Measurements from ENCODE around the gene GTF3C6.

Gene GTF3C6, protein sequence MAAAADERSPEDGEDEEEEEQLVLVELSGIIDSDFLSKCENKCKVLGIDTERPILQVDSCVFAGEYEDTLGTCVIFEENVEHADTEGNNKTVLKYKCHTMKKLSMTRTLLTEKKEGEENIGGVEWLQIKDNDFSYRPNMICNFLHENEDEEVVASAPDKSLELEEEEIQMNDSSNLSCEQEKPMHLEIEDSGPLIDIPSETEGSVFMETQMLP

DNA sequence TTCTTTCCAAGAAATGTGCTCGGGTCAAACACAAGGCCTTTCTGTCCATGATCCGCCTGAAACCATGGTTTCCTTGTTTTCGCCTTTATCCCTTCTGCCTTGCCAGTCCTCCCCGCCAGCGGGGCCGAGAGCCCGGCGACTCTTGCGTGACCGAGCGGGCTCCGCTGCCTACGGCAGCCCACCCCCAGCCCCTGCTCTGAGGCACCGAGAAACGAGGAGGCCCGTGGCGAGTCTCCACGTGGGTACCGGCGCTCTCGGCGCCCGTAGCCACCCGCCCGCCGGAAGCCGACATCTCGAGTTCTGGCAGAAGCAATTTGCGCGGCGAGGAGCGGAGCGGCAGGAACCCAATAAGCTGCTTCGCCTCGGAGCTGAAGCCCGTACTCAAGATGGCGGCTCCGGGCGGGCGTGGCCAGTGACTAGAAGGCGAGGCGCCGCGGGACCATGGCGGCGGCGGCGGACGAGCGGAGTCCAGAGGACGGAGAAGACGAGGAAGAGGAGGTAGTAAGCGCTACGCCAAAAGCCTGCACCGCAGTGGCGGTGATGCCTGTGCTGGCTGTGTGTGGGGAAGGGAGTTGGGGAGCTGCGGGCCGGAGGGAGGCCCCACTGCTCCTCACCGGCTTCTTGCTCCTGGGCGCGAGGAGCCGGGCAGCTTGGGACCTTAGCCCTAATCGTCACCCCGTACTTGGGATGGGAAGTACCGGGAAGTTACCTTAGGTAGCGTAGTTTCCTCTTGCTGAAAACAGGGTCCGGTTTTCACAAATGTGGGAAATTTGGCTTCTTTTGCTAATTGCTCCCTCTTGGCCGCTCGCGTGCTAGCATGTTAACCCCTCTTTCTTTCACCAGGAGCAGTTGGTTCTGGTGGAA, at the start of gene GTF3C6:
Gene GTF3C6 (plus strand): TSS at position 378 of the 864 bp plus-strand sequence. CDS start 64 bp downstream, at position 442.
- no peaks in the 10 kb centered on the region for H3K27me3 Mint-ChIP-seq
- peak within 1 kb of the TSS; percentile 98 for H3K4me3 Mint-ChIP-seq
- no peaks in the 10 kb centered on the region for H3K9me3 Mint-ChIP-seq
- peaks cover 5% of the 10 kb centered on the region for H3K4me1 Mint-ChIP-seq
- peaks cover 10% of the 10 kb centered on the region for H3K36me3 Mint-ChIP-seq
- H3K27ac Mint-ChIP-seq, result peak within 1 kb of the TSS; percentile 97
- ATAC-seq (ENCODE audit: low read depth), result peak; percentile 97
- peak; percentile 83 to 88 for DNase-seq (ENCODE audit: low spot score in 2 of 2)

- no peak overlapping the region for H3K27ac Mint-ChIP-seq
- DNase-seq (ENCODE audit: low spot score in 2 of 2), result no peak
- no peak for ATAC-seq (ENCODE audit: low read depth)
- H3K4me1 Mint-ChIP-seq, result peaks cover 6% of the 10 kb centered on the region
- no peaks in the 10 kb centered on the region for H3K36me3 Mint-ChIP-seq
- H3K9me3 Mint-ChIP-seq, result no peaks in the 10 kb centered on the region
- peaks cover 2% of the 10 kb centered on the region for H3K27me3 Mint-ChIP-seq
- no peak overlapping the region for H3K4me3 Mint-ChIP-seq
Measured at GRCh38 chr6:110930781-110931180, 27.7 kb upstream of the GTF3C6 start.

GRCh38 chr6:110933912-110934311, 24.6 kb upstream of the GTF3C6 start:
- Mint-ChIP-seq H3K9me3 (no peaks in the 10 kb centered on the region), H3K27ac (no peak overlapping the region), H3K36me3 (no peaks in the 10 kb centered on the region), H3K4me3 (no peak overlapping the region), H3K4me1 (peaks cover 6% of the 10 kb centered on the region), H3K27me3 (no peaks in the 10 kb centered on the region)
- DNase-seq (ENCODE audit: low spot score in 2 of 2), result no peak
- ATAC-seq (ENCODE audit: low read depth), result no peak

- no peak overlapping the region for H3K4me3 Mint-ChIP-seq
- no peak for ATAC-seq (ENCODE audit: low read depth)
- H3K4me1 Mint-ChIP-seq, result peaks cover 6% of the 10 kb centered on the region
- H3K9me3 Mint-ChIP-seq, result no peaks in the 10 kb centered on the region
- no peak overlapping the region for H3K27ac Mint-ChIP-seq
- no peaks in the 10 kb centered on the region for H3K36me3 Mint-ChIP-seq
- no peak for DNase-seq (ENCODE audit: low spot score in 2 of 2)
- H3K27me3 Mint-ChIP-seq, result no peaks in the 10 kb centered on the region
Measured at GRCh38 chr6:110934381-110934898, 24.1 kb upstream of the GTF3C6 start.

GRCh38 chr6:110935171-110935570, 23.3 kb upstream of the GTF3C6 start:
- no peaks in the 10 kb centered on the region for H3K27me3 Mint-ChIP-seq
- no peak for ATAC-seq (ENCODE audit: low read depth)
- H3K36me3 Mint-ChIP-seq, result no peaks in the 10 kb centered on the region

DNA sequence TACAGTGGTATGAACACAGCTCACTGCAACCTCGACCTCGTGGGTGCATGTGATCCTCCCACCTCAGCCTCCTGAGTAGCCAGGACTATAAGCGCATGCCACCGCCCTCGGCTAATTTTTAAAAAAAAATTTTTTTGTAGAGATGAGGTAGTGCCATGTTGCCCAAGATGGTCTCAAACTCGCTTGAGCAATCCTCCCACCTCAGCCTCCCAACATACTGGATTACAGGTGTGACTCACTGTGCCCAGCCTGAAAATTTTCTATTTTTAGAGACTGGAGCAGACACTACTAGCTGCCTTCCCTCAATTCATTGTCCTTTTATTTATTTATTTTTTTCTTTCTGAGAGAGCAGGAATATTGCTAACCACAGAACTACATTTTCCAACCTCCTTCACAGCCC, 20.3 kb upstream of the GTF3C6 start:
- Mint-ChIP-seq H3K4me3 (no peak overlapping the region), H3K27me3 (no peaks in the 10 kb centered on the region), H3K9me3 (no peaks in the 10 kb centered on the region), H3K4me1 (peaks cover 6% of the 10 kb centered on the region), H3K27ac (no peak overlapping the region), H3K36me3 (no peaks in the 10 kb centered on the region)
- no peak for DNase-seq (ENCODE audit: low spot score in 2 of 2)
- no peak for ATAC-seq (ENCODE audit: low read depth)

More at GRCh38 chr6:110935171-110935570, 23.3 kb upstream of the GTF3C6 start:
- Mint-ChIP-seq H3K27ac (no peak overlapping the region), H3K4me3 (no peak overlapping the region), H3K9me3 (no peaks in the 10 kb centered on the region), H3K4me1 (peaks cover 6% of the 10 kb centered on the region)
- no peak for DNase-seq (ENCODE audit: low spot score in 2 of 2)

DNA sequence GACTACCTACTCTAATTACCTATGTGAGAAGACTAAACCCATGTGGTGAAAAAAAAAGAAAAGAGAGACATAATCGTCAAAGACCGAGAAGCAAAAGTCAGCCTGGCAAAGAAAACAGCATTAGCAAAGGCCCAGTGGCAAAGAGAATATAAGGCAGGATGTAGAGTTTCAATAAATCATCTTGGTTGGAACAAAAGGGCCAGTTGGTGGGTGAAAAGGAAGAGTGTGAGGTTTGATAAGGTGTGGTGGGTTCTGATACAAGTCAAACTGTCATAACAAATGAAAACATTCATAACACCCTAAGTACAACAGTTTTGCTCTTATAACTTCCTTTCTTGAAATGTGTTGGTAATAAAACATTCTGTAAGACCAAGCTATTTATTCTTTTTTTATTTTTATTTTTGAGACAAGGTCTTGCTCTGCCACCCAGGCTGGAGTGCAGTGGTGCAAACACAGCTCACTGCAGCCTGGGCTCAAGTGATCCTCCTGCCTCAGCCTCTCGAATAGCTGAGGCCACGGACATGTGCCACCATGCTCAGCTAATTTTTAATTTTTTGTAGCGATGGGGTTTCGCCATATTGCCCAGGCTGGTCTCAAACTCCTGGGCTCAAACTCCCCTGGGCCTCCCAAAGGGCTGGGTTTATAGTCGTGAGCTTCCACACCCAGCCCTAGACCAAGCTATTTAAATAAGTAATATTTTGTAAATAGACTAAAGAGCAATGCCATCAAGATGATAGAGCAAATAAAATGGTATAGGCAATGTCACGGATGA, 18.9 kb upstream of the GTF3C6 start:
- Mint-ChIP-seq H3K4me1 (peaks cover 3% of the 10 kb centered on the region), H3K4me3 (no peak overlapping the region), H3K36me3 (no peaks in the 10 kb centered on the region), H3K27me3 (no peaks in the 10 kb centered on the region), H3K9me3 (no peaks in the 10 kb centered on the region), H3K27ac (no peak overlapping the region)
- ATAC-seq (ENCODE audit: low read depth) (no peak), DNase-seq (ENCODE audit: low spot score in 2 of 2) (no peak)

DNA sequence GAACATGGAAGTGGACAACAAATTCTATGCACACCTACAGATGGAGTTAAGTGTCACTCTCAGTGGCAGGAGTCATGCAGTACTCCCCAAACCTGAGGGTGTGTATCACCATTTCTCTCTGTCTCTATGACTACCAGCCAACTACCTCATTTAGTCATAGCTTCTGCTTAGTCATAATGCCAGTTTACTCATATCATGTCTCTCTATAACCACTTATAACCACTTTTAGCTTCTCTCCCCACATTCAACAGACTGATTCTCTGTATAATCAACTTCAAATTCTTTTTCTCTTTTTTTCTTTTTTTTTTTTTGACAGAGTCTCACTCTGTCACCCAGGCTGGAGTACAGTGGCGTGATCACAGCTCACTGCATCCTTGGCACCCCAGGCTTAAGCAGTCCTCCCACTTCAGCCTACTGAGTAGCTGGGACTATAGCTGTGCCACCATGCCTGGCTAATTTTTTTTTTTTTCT, 13.8 kb upstream of the GTF3C6 start:
- Mint-ChIP-seq H3K4me1 (peaks cover 3% of the 10 kb centered on the region), H3K9me3 (no peaks in the 10 kb centered on the region), H3K27me3 (no peaks in the 10 kb centered on the region), H3K27ac (no peak overlapping the region), H3K4me3 (no peak overlapping the region), H3K36me3 (no peaks in the 10 kb centered on the region)
- no peak for DNase-seq (ENCODE audit: low spot score in 2 of 2)
- ATAC-seq (ENCODE audit: low read depth), result peak; percentile 98

DNA sequence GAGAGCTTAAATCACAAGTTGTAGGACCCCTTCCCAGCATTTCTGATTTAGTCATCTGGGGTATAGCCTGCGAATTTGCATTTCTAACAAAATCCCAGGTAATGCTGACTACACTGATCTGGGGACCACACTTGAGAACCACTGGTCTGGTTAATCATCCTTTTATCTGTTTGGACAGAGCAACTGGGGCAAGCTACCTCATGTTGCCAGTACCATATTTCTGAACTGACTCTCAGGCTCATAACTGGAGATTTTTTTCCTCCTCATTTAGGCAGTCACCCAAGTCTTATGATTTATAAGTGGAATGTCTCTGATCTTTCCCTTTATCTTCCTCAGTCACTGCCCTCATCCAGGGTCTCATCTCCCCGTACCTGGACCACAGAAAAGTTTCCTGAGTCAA, 12.0 kb upstream of the GTF3C6 start:
- Mint-ChIP-seq H3K4me3 (no peak overlapping the region), H3K27ac (no peak overlapping the region), H3K36me3 (no peaks in the 10 kb centered on the region), H3K4me1 (peaks cover 3% of the 10 kb centered on the region), H3K27me3 (no peaks in the 10 kb centered on the region), H3K9me3 (no peaks in the 10 kb centered on the region)
- no peak for ATAC-seq (ENCODE audit: low read depth)
- DNase-seq (ENCODE audit: low spot score in 2 of 2), result no peak

DNA sequence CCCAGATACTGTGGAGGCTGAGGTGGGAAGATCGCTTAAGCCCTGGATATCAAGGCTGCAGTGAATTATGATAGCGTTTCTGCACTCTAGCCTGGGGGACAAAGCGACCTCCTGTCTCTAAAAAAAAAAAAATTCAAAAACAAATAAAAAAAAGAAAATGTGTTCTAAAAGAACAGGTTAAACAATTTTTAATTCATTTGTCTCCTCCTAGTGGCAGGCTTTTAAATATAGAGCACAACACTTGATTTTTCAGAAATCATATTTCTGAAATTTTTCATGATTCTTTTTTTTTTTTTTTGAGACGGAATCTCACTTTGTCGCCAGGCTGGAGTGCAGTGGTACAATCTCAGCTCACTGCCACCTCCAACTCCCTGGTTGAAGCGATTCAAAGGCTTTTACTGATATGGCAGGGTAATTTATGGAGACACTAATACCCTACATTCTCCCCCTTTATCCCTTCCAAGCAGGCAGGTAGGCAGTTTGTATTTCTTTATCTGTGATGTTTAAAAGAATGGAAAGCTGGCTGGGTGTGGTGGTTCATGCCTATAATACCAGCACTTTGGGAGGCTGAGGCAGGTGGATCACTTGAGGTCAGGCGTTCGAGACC, 8.7 kb upstream of the GTF3C6 start:
- no peaks in the 10 kb centered on the region for H3K27me3 Mint-ChIP-seq
- H3K27ac Mint-ChIP-seq, result no peak overlapping the region
- no peak overlapping the region for H3K4me3 Mint-ChIP-seq
- no peaks in the 10 kb centered on the region for H3K36me3 Mint-ChIP-seq
- DNase-seq (ENCODE audit: low spot score in 2 of 2), result peak in 1 of 2 donors; percentile 20
- H3K9me3 Mint-ChIP-seq, result no peaks in the 10 kb centered on the region
- peak; percentile 24 for ATAC-seq (ENCODE audit: low read depth)
- H3K4me1 Mint-ChIP-seq, result no peaks in the 10 kb centered on the region

DNA sequence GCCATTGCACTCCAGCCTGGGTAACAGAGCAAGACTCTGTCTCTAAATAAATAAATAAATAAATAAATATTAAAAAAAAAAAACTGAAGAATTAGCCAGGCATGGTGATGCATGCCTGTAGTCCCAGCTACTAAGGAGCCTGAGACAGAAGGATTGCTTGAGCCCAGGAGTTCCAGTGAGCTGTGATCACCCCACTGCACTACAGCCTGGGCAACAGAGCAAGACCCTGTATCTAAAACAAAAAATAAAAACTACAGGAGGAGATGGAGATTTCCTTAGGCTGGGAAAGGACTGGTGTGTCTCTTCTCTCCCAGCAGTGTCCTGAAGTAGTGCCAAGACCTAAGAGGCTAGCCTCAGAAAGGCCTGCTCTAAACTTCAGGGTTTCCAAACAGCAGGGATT, 8.1 kb upstream of the GTF3C6 start:
- H3K27me3 Mint-ChIP-seq, result no peaks in the 10 kb centered on the region
- H3K27ac Mint-ChIP-seq, result no peak overlapping the region
- H3K4me1 Mint-ChIP-seq, result no peaks in the 10 kb centered on the region
- H3K36me3 Mint-ChIP-seq, result no peaks in the 10 kb centered on the region
- H3K4me3 Mint-ChIP-seq, result no peak overlapping the region
- no peak for DNase-seq (ENCODE audit: low spot score in 2 of 2)
- no peaks in the 10 kb centered on the region for H3K9me3 Mint-ChIP-seq
- ATAC-seq (ENCODE audit: low read depth), result no peak

DNA sequence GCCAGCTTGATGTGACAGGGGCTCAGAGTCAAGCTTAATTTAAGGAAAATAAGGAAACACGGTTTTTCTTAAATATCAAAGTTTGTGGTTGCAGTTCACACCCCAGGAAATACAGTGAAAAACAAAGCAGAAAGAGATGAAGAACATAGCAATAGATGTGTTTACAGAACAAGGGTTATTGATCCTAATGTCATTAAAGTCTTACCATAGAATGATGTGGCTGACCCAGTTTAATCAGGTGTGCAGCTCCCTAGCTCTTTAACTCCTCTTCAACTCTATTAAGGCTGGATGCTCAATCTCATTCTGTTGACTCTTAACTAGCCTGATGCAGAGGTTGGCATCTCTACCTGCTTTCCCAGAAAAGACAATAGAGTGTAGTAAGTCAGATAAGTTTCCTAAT, 7.5 kb upstream of the GTF3C6 start:
- no peaks in the 10 kb centered on the region for H3K4me1 Mint-ChIP-seq
- H3K4me3 Mint-ChIP-seq, result no peak overlapping the region
- ATAC-seq (ENCODE audit: low read depth) (no peak), DNase-seq (ENCODE audit: low spot score in 2 of 2) (no peak)
- H3K36me3 Mint-ChIP-seq, result no peaks in the 10 kb centered on the region
- no peaks in the 10 kb centered on the region for H3K9me3 Mint-ChIP-seq
- no peak overlapping the region for H3K27ac Mint-ChIP-seq
- no peaks in the 10 kb centered on the region for H3K27me3 Mint-ChIP-seq

DNA sequence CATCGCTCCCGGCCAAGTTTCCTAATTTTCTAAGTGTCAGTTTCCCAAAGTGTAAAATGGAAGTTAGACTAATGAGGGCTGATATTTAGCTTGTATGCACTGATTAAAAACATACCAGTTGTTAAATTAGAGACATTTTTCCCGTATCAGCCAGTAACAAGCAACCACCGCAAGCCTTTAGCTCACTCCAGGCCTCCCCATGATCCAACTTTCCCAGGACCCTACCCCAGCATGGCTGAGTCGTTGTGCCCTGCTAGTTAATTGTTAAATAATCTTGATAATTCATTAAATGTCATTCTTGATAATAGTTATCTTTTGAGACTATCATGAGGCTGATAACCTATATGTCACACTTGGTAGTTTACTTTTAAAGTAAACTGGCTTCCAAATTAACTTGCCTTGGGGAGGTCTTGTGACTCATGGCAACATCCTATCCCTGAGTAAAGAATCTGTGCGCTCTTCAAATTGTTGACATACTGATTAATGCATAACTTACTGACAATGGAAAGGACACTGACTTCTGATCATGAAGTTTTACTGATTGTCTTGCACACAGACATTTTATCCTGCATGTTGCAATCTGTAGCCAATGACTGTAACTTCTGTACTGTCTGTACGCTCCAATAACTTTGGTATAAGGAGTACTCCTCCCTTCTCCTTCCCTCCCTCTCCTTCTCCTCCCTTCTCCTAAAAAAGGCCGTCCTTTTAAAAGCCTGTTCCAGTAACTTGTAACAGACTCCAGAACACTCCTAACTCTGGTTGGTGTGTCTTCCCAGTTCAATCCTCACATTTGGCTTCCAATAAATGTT, 6.3 kb upstream of the GTF3C6 start:
- Mint-ChIP-seq H3K27ac (no peak overlapping the region), H3K4me3 (no peak overlapping the region)
- no peak for ATAC-seq (ENCODE audit: low read depth)

More for the DNA sequence above, 6.3 kb upstream of the GTF3C6 start:
- H3K27me3 Mint-ChIP-seq, result no peaks in the 10 kb centered on the region
- no peaks in the 10 kb centered on the region for H3K4me1 Mint-ChIP-seq
- H3K36me3 Mint-ChIP-seq, result no peaks in the 10 kb centered on the region
- DNase-seq (ENCODE audit: low spot score in 2 of 2), result no peak
- no peaks in the 10 kb centered on the region for H3K9me3 Mint-ChIP-seq
